Measurements from ENCODE around the gene RAB31. TPM values are rescaled to one million over a fixed set of nuclear protein-coding genes. Genes with fewer than 3 reads are reported as not detected.

RAB31 gene
- polyA plus RNA-seq, 1 experiment: 37.2 TPM

- H3K27me3 ChIP-seq (ENCODE audit: control insufficient read depth, insufficient read depth, low read length): no peaks in the 10 kb centered on the region
- DNase-seq (ENCODE audit: low read depth): no peak
- no peak for TF ChIP-seq CTCF (IDR thresholded peaks at IDR 0.05; ENCODE audit: insufficient read depth, low read depth, low read length)
- H3K36me3 ChIP-seq (ENCODE audit: control insufficient read depth, insufficient read depth, low read length): peaks cover 5% of the 10 kb centered on the region
- no peak overlapping the region for H3K4me3 ChIP-seq (ENCODE audit: low read depth, low read length)
- ChIA-PET POLR2A (no interaction called here), CTCF (no interaction called here)
Observed at GRCh38 chr18:9858642-9859041, 150.5 kb downstream of the RAB31 start.

DNA sequence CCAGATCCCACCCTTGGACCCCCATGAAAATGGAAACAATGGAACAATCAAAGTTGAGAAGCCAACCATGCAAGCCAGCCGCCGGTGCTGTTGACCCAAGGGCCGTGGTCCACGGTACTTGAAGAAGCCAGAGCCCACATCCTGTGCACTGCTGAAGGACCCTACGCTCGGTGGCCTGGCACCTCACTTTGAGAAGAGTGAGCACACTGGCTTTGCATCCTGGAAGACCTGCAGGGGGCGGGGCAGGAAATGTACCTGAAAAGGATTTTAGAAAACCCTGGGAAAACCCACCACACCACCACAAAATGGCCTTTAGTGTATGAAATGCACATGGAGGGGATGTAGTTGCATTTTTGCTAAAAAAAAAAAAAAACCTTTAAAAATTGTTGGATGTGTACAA is 151.1 kb downstream of the RAB31 start:
- H3K36me3 ChIP-seq (ENCODE audit: control insufficient read depth, insufficient read depth, low read length): peaks cover 5% of the 10 kb centered on the region
- CTCF ChIA-PET: no interaction called here
- POLR2A ChIA-PET: no interaction called here
- TF ChIP-seq CTCF (IDR thresholded peaks at IDR 0.05; ENCODE audit: insufficient read depth, low read depth, low read length): no peak
- H3K27me3 ChIP-seq (ENCODE audit: control insufficient read depth, insufficient read depth, low read length): no peaks in the 10 kb centered on the region
- no peak overlapping the region for H3K4me3 ChIP-seq (ENCODE audit: low read depth, low read length)
- DNase-seq (ENCODE audit: low read depth): no peak

GRCh38 chr18:9860682-9861081 is 152.6 kb downstream of the RAB31 start:
- DNase-seq (ENCODE audit: low read depth): no peak
- no peak for TF ChIP-seq CTCF (IDR thresholded peaks at IDR 0.05; ENCODE audit: insufficient read depth, low read depth, low read length)
- CTCF ChIA-PET: no interaction called here
- H3K27me3 ChIP-seq (ENCODE audit: control insufficient read depth, insufficient read depth, low read length): no peaks in the 10 kb centered on the region
- H3K36me3 ChIP-seq (ENCODE audit: control insufficient read depth, insufficient read depth, low read length): peaks cover 5% of the 10 kb centered on the region
- POLR2A ChIA-PET: no interaction called here
- H3K4me3 ChIP-seq (ENCODE audit: low read depth, low read length): no peak overlapping the region

- H3K4me3 ChIP-seq (ENCODE audit: low read depth, low read length): no peak overlapping the region
- H3K27me3 ChIP-seq (ENCODE audit: control insufficient read depth, insufficient read depth, low read length): no peaks in the 10 kb centered on the region
- TF ChIP-seq CTCF (IDR thresholded peaks at IDR 0.05; ENCODE audit: insufficient read depth, low read depth, low read length): no peak
- ChIA-PET CTCF (no interaction called here), POLR2A (no interaction called here)
- DNase-seq (ENCODE audit: low read depth): no peak
- peaks cover 5% of the 10 kb centered on the region for H3K36me3 ChIP-seq (ENCODE audit: control insufficient read depth, insufficient read depth, low read length)
Observed at GRCh38 chr18:9861157-9861556, 153.1 kb downstream of the RAB31 start.

DNA sequence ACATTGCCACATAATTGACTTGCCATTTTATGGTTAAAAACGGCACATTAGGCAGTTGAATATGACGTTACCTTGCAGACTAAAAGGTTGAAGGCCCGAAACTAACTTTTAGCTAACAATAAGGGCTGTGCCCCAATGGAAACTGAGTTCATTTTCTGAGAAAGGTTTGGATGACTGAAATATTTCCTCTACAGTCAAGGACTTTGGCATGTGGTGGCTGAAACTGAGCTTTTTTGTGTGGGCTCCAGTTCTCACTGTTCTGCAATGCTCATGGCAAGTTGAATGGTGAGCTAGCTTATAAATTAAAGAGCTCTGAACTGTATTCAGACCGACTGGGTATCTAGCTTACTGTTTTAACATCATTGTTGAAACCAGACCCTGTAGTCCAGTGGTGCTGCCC is 153.8 kb downstream of the RAB31 start:
- TF ChIP-seq CTCF (IDR thresholded peaks at IDR 0.05; ENCODE audit: insufficient read depth, low read depth, low read length): no peak
- Histone ChIP-seq H3K27me3 (ENCODE audit: control insufficient read depth, insufficient read depth, low read length) (no peaks in the 10 kb centered on the region), H3K4me3 (ENCODE audit: low read depth, low read length) (no peak overlapping the region), H3K36me3 (ENCODE audit: control insufficient read depth, insufficient read depth, low read length) (peaks cover 5% of the 10 kb centered on the region)
- ChIA-PET CTCF (no interaction called here), POLR2A (no interaction called here)
- DNase-seq (ENCODE audit: low read depth): no peak
